ENCODE measurements around the gene TOR2A.

TOR2A gene

DNA sequence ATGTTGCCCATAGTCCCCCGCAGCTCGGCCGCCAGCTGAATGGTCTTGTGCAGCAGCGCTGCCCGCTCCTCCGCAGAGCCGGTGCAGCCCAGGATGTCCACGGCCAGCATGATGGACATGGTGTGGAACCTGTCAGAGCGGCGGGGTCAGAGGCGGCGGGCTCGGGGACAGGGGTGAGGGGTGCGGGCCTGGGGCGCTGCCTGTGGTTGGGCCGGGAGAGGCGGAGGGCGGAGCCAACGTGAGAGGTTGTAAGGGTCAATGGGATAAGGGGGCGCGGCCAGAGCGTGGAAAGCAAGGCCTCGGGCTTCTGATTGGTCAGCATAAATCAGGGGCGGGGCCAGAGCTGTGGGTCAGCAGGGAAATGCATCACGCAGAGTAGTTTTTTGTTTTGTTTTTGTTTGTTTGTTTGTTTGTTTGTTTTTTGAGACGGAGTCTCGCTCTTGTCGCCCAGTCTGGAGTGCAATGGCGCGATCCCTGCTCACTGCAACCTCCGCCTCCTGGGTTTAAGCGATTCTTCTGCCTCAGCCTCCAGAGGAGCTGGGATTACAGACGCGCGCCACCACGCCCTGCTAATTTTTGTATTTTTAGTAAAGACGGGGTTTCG, 6.8 kb upstream of the TOR2A start:
- Histone ChIP-seq H3K9ac (ENCODE audit: low read length) (no peak overlapping the region), H3K4me2 (ENCODE audit: low read depth, low read length) (no peak overlapping the region)

GRCh38 chr9:127739614-127740330, 4.7 kb upstream of the TOR2A start:
- H3K4me2 ChIP-seq (ENCODE audit: low read depth, low read length), result no peak overlapping the region
- peaks cover 23% of the 10 kb centered on the region for H3F3A ChIP-seq (ENCODE audit: insufficient read depth, low read length)
- no peaks in the 10 kb centered on the region for H3K27me3 ChIP-seq (replicated peaks; ENCODE audit: insufficient read depth, low read length)
- H3K4me3 ChIP-seq (ENCODE audit: low read length), result no peak overlapping the region
- DNase-seq, result no peak
- H3K9me3 ChIP-seq (replicated peaks; ENCODE audit: insufficient read depth, low read length), result no peaks in the 10 kb centered on the region
- H3K27ac ChIP-seq (ENCODE audit: low read length), result no peak overlapping the region
- TF ChIP-seq EZH2 (optimal IDR thresholded peaks at IDR 0.05; ENCODE audit: low read depth, low read length) (no peak), EZH2phosphoT487 (IDR thresholded peaks at IDR 0.05; ENCODE audit: low read length) (no peak)
- TF ChIP-seq, protein P1, sequence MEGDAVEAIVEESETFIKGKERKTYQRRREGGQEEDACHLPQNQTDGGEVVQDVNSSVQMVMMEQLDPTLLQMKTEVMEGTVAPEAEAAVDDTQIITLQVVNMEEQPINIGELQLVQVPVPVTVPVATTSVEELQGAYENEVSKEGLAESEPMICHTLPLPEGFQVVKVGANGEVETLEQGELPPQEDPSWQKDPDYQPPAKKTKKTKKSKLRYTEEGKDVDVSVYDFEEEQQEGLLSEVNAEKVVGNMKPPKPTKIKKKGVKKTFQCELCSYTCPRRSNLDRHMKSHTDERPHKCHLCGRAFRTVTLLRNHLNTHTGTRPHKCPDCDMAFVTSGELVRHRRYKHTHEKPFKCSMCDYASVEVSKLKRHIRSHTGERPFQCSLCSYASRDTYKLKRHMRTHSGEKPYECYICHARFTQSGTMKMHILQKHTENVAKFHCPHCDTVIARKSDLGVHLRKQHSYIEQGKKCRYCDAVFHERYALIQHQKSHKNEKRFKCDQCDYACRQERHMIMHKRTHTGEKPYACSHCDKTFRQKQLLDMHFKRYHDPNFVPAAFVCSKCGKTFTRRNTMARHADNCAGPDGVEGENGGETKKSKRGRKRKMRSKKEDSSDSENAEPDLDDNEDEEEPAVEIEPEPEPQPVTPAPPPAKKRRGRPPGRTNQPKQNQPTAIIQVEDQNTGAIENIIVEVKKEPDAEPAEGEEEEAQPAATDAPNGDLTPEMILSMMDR (IDR thresholded peaks at IDR 0.05; ENCODE audit: low read length), result no peak
- no peaks in the 10 kb centered on the region for H3K79me2 ChIP-seq (ENCODE audit: low read length)
- peaks cover 16% of the 10 kb centered on the region for H3K4me1 ChIP-seq (ENCODE audit: low read length)
- H3K9me2 ChIP-seq (replicated peaks; ENCODE audit: insufficient read depth, low read length), result no peaks in the 10 kb centered on the region
- H2AFZ ChIP-seq (ENCODE audit: low read length), result no peak overlapping the region
- H3K9ac ChIP-seq (ENCODE audit: low read length), result no peak overlapping the region
- H4K20me1 ChIP-seq (ENCODE audit: insufficient read depth, low read length), result no peaks in the 10 kb centered on the region
- H3K36me3 ChIP-seq (replicated peaks; ENCODE audit: insufficient read depth, low read length), result no peaks in the 10 kb centered on the region

More for the DNA sequence above, 6.8 kb upstream of the TOR2A start:
- H3K4me1 ChIP-seq (ENCODE audit: low read length), result peaks cover 4% of the 10 kb centered on the region; the same call in 1 of the 2 replicates
- TF ChIP-seq EZH2phosphoT487 (IDR thresholded peaks at IDR 0.05; ENCODE audit: low read length), result no peak
- TF ChIP-seq, protein P1 (IDR thresholded peaks at IDR 0.05; ENCODE audit: low read length), result no peak
- no peak for TF ChIP-seq EZH2 (optimal IDR thresholded peaks at IDR 0.05; ENCODE audit: low read depth, low read length)
- no peaks in the 10 kb centered on the region for H4K20me1 ChIP-seq (ENCODE audit: insufficient read depth, low read length)
- no peak for DNase-seq
- no peak overlapping the region for H3K27ac ChIP-seq (ENCODE audit: low read length)
- H3K36me3 ChIP-seq (replicated peaks; ENCODE audit: insufficient read depth, low read length), result no peaks in the 10 kb centered on the region
- no peak overlapping the region for H2AFZ ChIP-seq (ENCODE audit: low read length)
- H3K79me2 ChIP-seq (ENCODE audit: low read length), result no peaks in the 10 kb centered on the region
- H3K9me3 ChIP-seq (replicated peaks; ENCODE audit: insufficient read depth, low read length), result no peaks in the 10 kb centered on the region
- H3K9me2 ChIP-seq (replicated peaks; ENCODE audit: insufficient read depth, low read length), result no peaks in the 10 kb centered on the region
- peaks cover 12% of the 10 kb centered on the region for H3F3A ChIP-seq (ENCODE audit: insufficient read depth, low read length)
- H3K27me3 ChIP-seq (replicated peaks; ENCODE audit: insufficient read depth, low read length), result no peaks in the 10 kb centered on the region
- no peak overlapping the region for H3K4me3 ChIP-seq (ENCODE audit: low read length)

GRCh38 chr9:127738666-127739065, 3.6 kb upstream of the TOR2A start:
- no peak overlapping the region for H2AFZ ChIP-seq (ENCODE audit: low read length)
- TF ChIP-seq, protein P1 (IDR thresholded peaks at IDR 0.05; ENCODE audit: low read length), result no peak
- TF ChIP-seq EZH2phosphoT487 (IDR thresholded peaks at IDR 0.05; ENCODE audit: low read length), result no peak
- TF ChIP-seq EZH2 (optimal IDR thresholded peaks at IDR 0.05; ENCODE audit: low read depth, low read length), result no peak
- H3K79me2 ChIP-seq (ENCODE audit: low read length), result peaks cover 7% of the 10 kb centered on the region; the same call in 1 of the 2 replicates
- no peaks in the 10 kb centered on the region for H3K27me3 ChIP-seq (replicated peaks; ENCODE audit: insufficient read depth, low read length)
- no peaks in the 10 kb centered on the region for H3K9me2 ChIP-seq (replicated peaks; ENCODE audit: insufficient read depth, low read length)
- H3K4me3 ChIP-seq (ENCODE audit: low read length), result no peak overlapping the region
- H3K36me3 ChIP-seq (replicated peaks; ENCODE audit: insufficient read depth, low read length), result no peaks in the 10 kb centered on the region
- peaks cover 23% of the 10 kb centered on the region for H3K4me1 ChIP-seq (ENCODE audit: low read length)
- H3K9ac ChIP-seq (ENCODE audit: low read length), result no peak overlapping the region
- H4K20me1 ChIP-seq (ENCODE audit: insufficient read depth, low read length), result no peaks in the 10 kb centered on the region
- H3F3A ChIP-seq (ENCODE audit: insufficient read depth, low read length), result peaks cover 23% of the 10 kb centered on the region
- no peaks in the 10 kb centered on the region for H3K9me3 ChIP-seq (replicated peaks; ENCODE audit: insufficient read depth, low read length)
- no peak overlapping the region for H3K4me2 ChIP-seq (ENCODE audit: low read depth, low read length)
- H3K27ac ChIP-seq (ENCODE audit: low read length), result no peak overlapping the region
- DNase-seq, result no peak

Data from MM.1S (cell line).